Putamen (tissue), 1 donor: ENCODE results near the gene ZBTB32.
"Not testable (repeated sequence)": the region's sequence is repeated elsewhere in the genome, so short reads cannot be mapped to it uniquely, and the experiment has no call there.

Source experiments
- DNase-seq: peaks from one replicate; pipeline ENCODE4 v3.0.0-alpha.2; 2016; ENCODE audit warnings: low spot score

Gene ZBTB32

GRCh38 chr19:35720648-35721047 is 16.3 kb downstream of the ZBTB32 start:
- no peak for DNase-seq

GRCh38 chr19:35721374-35721773 is 17.0 kb downstream of the ZBTB32 start:
- DNase-seq, result no peak

- no peak for DNase-seq
Measured at GRCh38 chr19:35722461-35722860, 18.1 kb downstream of the ZBTB32 start.

GRCh38 chr19:35722897-35723296 is 18.5 kb downstream of the ZBTB32 start:
- DNase-seq, result no peak

GRCh38 chr19:35723671-35724070 is 19.3 kb downstream of the ZBTB32 start:
- no peak for DNase-seq

- DNase-seq, result not testable (repeated sequence)
Measured at GRCh38 chr19:35724132-35724531, 19.8 kb downstream of the ZBTB32 start.

- no peak for DNase-seq
Measured at GRCh38 chr19:35724560-35724959, 20.2 kb downstream of the ZBTB32 start.

GRCh38 chr19:35725216-35725861 is 21.0 kb downstream of the ZBTB32 start:
- no peak for DNase-seq

- no peak for DNase-seq
Measured at GRCh38 chr19:35727053-35727955, 22.9 kb downstream of the ZBTB32 start.

GRCh38 chr19:35727956-35728706 is 23.8 kb downstream of the ZBTB32 start:
- no peak for DNase-seq

- DNase-seq, result no peak
Measured at GRCh38 chr19:35729021-35729420, 24.7 kb downstream of the ZBTB32 start.

GRCh38 chr19:35729763-35730162 is 25.4 kb downstream of the ZBTB32 start:
- no peak for DNase-seq

GRCh38 chr19:35730326-35730725 is 26.0 kb downstream of the ZBTB32 start:
- no peak for DNase-seq

- no peak for DNase-seq
Measured at GRCh38 chr19:35731353-35731752, 27.0 kb downstream of the ZBTB32 start.

- no peak for DNase-seq
Measured at GRCh38 chr19:35731779-35732405, 27.5 kb downstream of the ZBTB32 start.

- DNase-seq, result no peak
Measured at GRCh38 chr19:35732540-35733179, 28.3 kb downstream of the ZBTB32 start.

- no peak for DNase-seq
Measured at GRCh38 chr19:35733180-35734125, 29.1 kb downstream of the ZBTB32 start.

GRCh38 chr19:35734273-35734672 is 29.9 kb downstream of the ZBTB32 start:
- DNase-seq, result no peak

GRCh38 chr19:35734889-35735288 is 30.5 kb downstream of the ZBTB32 start:
- no peak for DNase-seq
